Activated T-helper 1 cell treated with Interleukin-2 at 50 U/mL for 16 hours (primary cell): ENCODE data around the gene CDC6.
A peak's percentile ranks its signal among the peaks of the same experiment; 100 is the strongest.

Source experiments
- DNase-seq: peaks from one replicate; pipeline ENCODE4 v3.0.0-alpha.2; 2020; ENCODE audit warnings: low read depth

CDC6 gene

GRCh38 chr17:40312131-40312731 lies 24.6 kb downstream of the CDC6 start:
- no peak for DNase-seq

- DNase-seq, result no peak
Measured at GRCh38 chr17:40312893-40313667, 25.4 kb downstream of the CDC6 start.

- no peak for DNase-seq
Measured at GRCh38 chr17:40313668-40314583, 26.2 kb downstream of the CDC6 start.

- peak; percentile 82 for DNase-seq
Measured at GRCh38 chr17:40314584-40314956, 26.9 kb downstream of the CDC6 start.

GRCh38 chr17:40315206-40315605 lies 27.5 kb downstream of the CDC6 start:
- no peak for DNase-seq

- no peak for DNase-seq
Measured at GRCh38 chr17:40315678-40316570, 28.2 kb downstream of the CDC6 start.

- no peak for DNase-seq
Measured at GRCh38 chr17:40316571-40317344, 29.1 kb downstream of the CDC6 start.

GRCh38 chr17:40317345-40317873 lies 29.7 kb downstream of the CDC6 start:
- no peak for DNase-seq

- peak; percentile 86 for DNase-seq
Measured at GRCh38 chr17:40317880-40318829, 30.5 kb downstream of the CDC6 start.

GRCh38 chr17:40318830-40319391 lies 31.2 kb downstream of the CDC6 start:
- DNase-seq, result no peak

- DNase-seq, result peak; percentile 74
Measured at GRCh38 chr17:40319651-40320540, 32.2 kb downstream of the CDC6 start.

- DNase-seq, result no peak
Measured at GRCh38 chr17:40320756-40321523, 33.3 kb downstream of the CDC6 start.

GRCh38 chr17:40321524-40321929 lies 33.8 kb downstream of the CDC6 start:
- DNase-seq, result no peak

GRCh38 chr17:40321961-40322357 lies 34.3 kb downstream of the CDC6 start:
- DNase-seq, result no peak

- peak; percentile 77 for DNase-seq
Measured at GRCh38 chr17:40322358-40323315, 35.0 kb downstream of the CDC6 start.
